Endothelial cell (in vitro differentiated cells): ENCODE data around the gene ZNF839. TPM values are rescaled to one million over a fixed set of nuclear protein-coding genes. Genes with fewer than 3 reads are reported as not detected.

ENCODE experiments used
- DNase-seq: peaks from one replicate; pipeline ENCODE4 v3.0.0; 2021; ENCODE audit warnings: low spot score
- H3K27ac Mint-ChIP-seq: one replicate; pipeline ENCODE4 v1.8.0; 2021; ENCODE audit warnings: mixed read lengths, inconsistent platforms; ENCODE audit not compliant: unreplicated experiment
- H3K27me3 Mint-ChIP-seq: one replicate; pipeline ENCODE4 v1.8.0; 2021; ENCODE audit warnings: mild to moderate bottlenecking, moderate library complexity, mixed read lengths, inconsistent platforms; ENCODE audit not compliant: unreplicated experiment
- H3K36me3 Mint-ChIP-seq: one replicate; pipeline ENCODE4 v1.8.0; 2021; ENCODE audit warnings: mild to moderate bottlenecking, low read depth, mixed read lengths, inconsistent platforms; ENCODE audit not compliant: unreplicated experiment
- H3K4me1 Mint-ChIP-seq: one replicate; pipeline ENCODE4 v1.8.0; 2021; ENCODE audit warnings: mild to moderate bottlenecking, mixed read lengths, inconsistent platforms; ENCODE audit not compliant: unreplicated experiment
- H3K4me3 Mint-ChIP-seq: one replicate; pipeline ENCODE4 v1.8.0; 2021; ENCODE audit warnings: mild to moderate bottlenecking, mixed read lengths, inconsistent platforms; ENCODE audit not compliant: unreplicated experiment
- H3K9me3 Mint-ChIP-seq: one replicate; pipeline ENCODE4 v1.8.0; 2021; ENCODE audit warnings: mixed read lengths, inconsistent platforms; ENCODE audit not compliant: unreplicated experiment
- CTCF ChIP-seq: fragments of 200-600 bp; sonication (generic); IDR thresholded peaks from one replicate; pipeline ENCODE4 v1.5.0; 2021; ENCODE audit warnings: antibody characterized with exemption; ENCODE audit not compliant: unreplicated experiment
- total RNA-seq: library from RNA; stranded (reverse); fragmentation: NEBNext Ultra II Directional; extraction: Animal tissue kit (Norgen Biotek cat#: 25700); gene quantifications from one replicate; pipeline ENCODE4 v1.2.1, GENCODE V29; 2021; ENCODE audit not compliant: unreplicated experiment

Gene ZNF839
- total RNA-seq, 1 donor from 2014 or later = 18.5 TPM

GRCh38 chr14:102363182-102363943, 43.8 kb downstream of the ZNF839 start:
- TF ChIP-seq CTCF = no peak

GRCh38 chr14:102370305-102370809, 50.8 kb downstream of the ZNF839 start:
- DNase-seq = no peak
- peaks cover 3% of the 10 kb centered on the region for H3K4me1 Mint-ChIP-seq
- H3K4me3 Mint-ChIP-seq = no peak overlapping the region
- H3K27ac Mint-ChIP-seq = no peak overlapping the region
- TF ChIP-seq CTCF = no peak
- H3K36me3 Mint-ChIP-seq = no peaks in the 10 kb centered on the region
- H3K27me3 Mint-ChIP-seq = peaks cover 5% of the 10 kb centered on the region
- H3K9me3 Mint-ChIP-seq = no peaks in the 10 kb centered on the region

More at GRCh38 chr14:102363182-102363943, 43.8 kb downstream of the ZNF839 start:
- Mint-ChIP-seq H3K36me3 (peaks cover 8% of the 10 kb centered on the region), H3K4me3 (no peak overlapping the region), H3K9me3 (no peaks in the 10 kb centered on the region), H3K27me3 (peaks cover 3% of the 10 kb centered on the region), H3K4me1 (peaks cover 16% of the 10 kb centered on the region), H3K27ac (peak overlapping the region; percentile 67)
- DNase-seq = no peak

DNA sequence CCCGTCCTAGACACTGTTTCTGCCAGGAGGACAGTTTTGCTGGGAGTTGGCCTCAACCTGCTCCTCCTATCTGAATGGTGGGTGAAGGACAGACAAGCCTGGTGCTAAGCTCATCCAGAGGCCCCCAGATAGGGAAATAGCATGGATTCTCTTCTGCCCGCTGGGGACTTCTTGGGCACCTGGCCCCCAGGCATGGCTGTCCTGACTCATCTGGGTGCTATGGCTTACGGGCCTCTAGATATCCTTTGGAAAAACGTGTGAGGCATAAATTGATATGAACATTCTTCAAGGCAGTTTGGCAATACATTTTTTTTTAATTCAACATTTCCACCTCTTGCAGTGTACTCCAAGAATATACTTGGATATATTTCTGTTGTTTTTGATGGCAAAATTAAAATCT, 51.8 kb downstream of the ZNF839 start:
- Mint-ChIP-seq H3K36me3 (peaks cover 4% of the 10 kb centered on the region), H3K27ac (peak overlapping the region; percentile 33), H3K27me3 (peaks cover 5% of the 10 kb centered on the region), H3K9me3 (no peaks in the 10 kb centered on the region), H3K4me3 (no peak overlapping the region), H3K4me1 (peaks cover 12% of the 10 kb centered on the region)
- DNase-seq = no peak
- no peak for TF ChIP-seq CTCF

GRCh38 chr14:102373110-102373509, 53.6 kb downstream of the ZNF839 start:
- Mint-ChIP-seq H3K4me3 (no peak overlapping the region), H3K27me3 (peaks cover 5% of the 10 kb centered on the region), H3K4me1 (peaks cover 16% of the 10 kb centered on the region), H3K27ac (no peak overlapping the region), H3K36me3 (peaks cover 6% of the 10 kb centered on the region), H3K9me3 (no peaks in the 10 kb centered on the region)
- no peak for DNase-seq
- TF ChIP-seq CTCF = no peak

GRCh38 chr14:102374264-102374663, 54.7 kb downstream of the ZNF839 start:
- no peak for DNase-seq
- H3K27ac Mint-ChIP-seq = no peak overlapping the region
- H3K4me1 Mint-ChIP-seq = peaks cover 16% of the 10 kb centered on the region
- no peak overlapping the region for H3K4me3 Mint-ChIP-seq
- no peak for TF ChIP-seq CTCF
- no peaks in the 10 kb centered on the region for H3K9me3 Mint-ChIP-seq
- H3K27me3 Mint-ChIP-seq = peaks cover 5% of the 10 kb centered on the region
- peaks cover 14% of the 10 kb centered on the region for H3K36me3 Mint-ChIP-seq
